ENCODE measurements around the gene MARCHF11.

Gene MARCHF11

GRCh38 chr5:16131878-16132277, 47.7 kb downstream of the MARCHF11 start:
- no peak for DNase-seq

- DNase-seq = no peak
Observed at GRCh38 chr5:16128944-16129343, 50.6 kb downstream of the MARCHF11 start.

GRCh38 chr5:16127865-16128544, 51.6 kb downstream of the MARCHF11 start:
- DNase-seq = no peak

GRCh38 chr5:16120579-16120978, 59.0 kb downstream of the MARCHF11 start:
- DNase-seq = no peak

GRCh38 chr5:16119790-16120189, 59.8 kb downstream of the MARCHF11 start:
- no peak for DNase-seq

- DNase-seq = no peak
Observed at GRCh38 chr5:16115140-16115539, 64.5 kb downstream of the MARCHF11 start.

- DNase-seq = no peak
Observed at GRCh38 chr5:16108418-16108817, 71.2 kb downstream of the MARCHF11 start.

- no peak for DNase-seq
Observed at GRCh38 chr5:16104961-16105360, 74.6 kb downstream of the MARCHF11 start.

- no peak for DNase-seq
Observed at GRCh38 chr5:16095612-16096011, 84.0 kb downstream of the MARCHF11 start.

- DNase-seq = no peak
Observed at GRCh38 chr5:16090270-16090669, 89.3 kb downstream of the MARCHF11 start.

- DNase-seq = no peak
Observed at GRCh38 chr5:16082982-16083381, 96.6 kb downstream of the MARCHF11 start.

- DNase-seq = no peak
Observed at GRCh38 chr5:16082053-16082452, 97.5 kb downstream of the MARCHF11 start.

- DNase-seq = no peak
Observed at GRCh38 chr5:16081376-16081955, 98.1 kb downstream of the MARCHF11 start.

- DNase-seq = no peak
Observed at GRCh38 chr5:16076657-16077056, 102.9 kb downstream of the MARCHF11 start.

- DNase-seq = no peak
Observed at GRCh38 chr5:16074358-16074757, 105.2 kb downstream of the MARCHF11 start.

- no peak for DNase-seq
Observed at GRCh38 chr5:16072616-16073015, 107.0 kb downstream of the MARCHF11 start.

- no peak for DNase-seq
Observed at GRCh38 chr5:16067415-16067814, 112.2 kb downstream of the MARCHF11 start.

GRCh38 chr5:16066810-16067209, 112.8 kb downstream of the MARCHF11 start:
- DNase-seq = no peak

GRCh38 chr5:16066320-16066719, 113.3 kb downstream of the MARCHF11 start:
- DNase-seq = no peak

- no peak for DNase-seq
Observed at GRCh38 chr5:16065831-16066230, 113.8 kb downstream of the MARCHF11 start.

GRCh38 chr5:16064135-16064893, 115.3 kb downstream of the MARCHF11 start:
- DNase-seq = no peak

- DNase-seq = no peak
Observed at GRCh38 chr5:16061163-16061562, 118.4 kb downstream of the MARCHF11 start.

- no peak for DNase-seq
Observed at GRCh38 chr5:16057277-16057676, 122.3 kb downstream of the MARCHF11 start.

GRCh38 chr5:16051246-16051755, 128.3 kb downstream of the MARCHF11 start:
- DNase-seq = no peak
